A673 (cell line): ENCODE measurements around the gene CEP192. TPM values are rescaled to one million over a fixed set of nuclear protein-coding genes. Genes with fewer than 3 reads are reported as not detected.

Experiments
- BruUV-seq: library from RNA; stranded (reverse); fragments of 400-500 nt; replicated peaks from 2 replicates; lab custom pipeline; 2021; lab: Mats Ljungman, UMichigan
- CTCF ChIA-PET: fragments of 300-600 bp; sonication (Branson Sonifier 250); formaldehyde crosslinking; loops from one replicate; lab custom pipeline; 2022; ENCODE audit warnings: antibody characterized with exemption; lab: Charles Lee
- POLR2A ChIA-PET: fragments of 300-600 bp; sonication (Branson Sonifier 250); formaldehyde crosslinking; loops from one replicate; lab custom pipeline; 2022; ENCODE audit warnings: antibody characterized with exemption; ENCODE audit not compliant: low non-redundant PET; lab: Charles Lee
- DNase-seq: peaks from one replicate; pipeline ENCODE4 v3.0.0-alpha.2; 2015; ENCODE audit warnings: low spot score
- H3K27ac ChIP-seq: fragments of 200-600 bp; sonication (generic); 2 replicates; pipeline ENCODE4 v1.5.1; 2016; ENCODE audit warnings: mixed run types, low read depth, mild to moderate bottlenecking, mixed read lengths, antibody characterized with exemption, low read length; ENCODE audit not compliant: poor library complexity, severe bottlenecking
- H3K27me3 ChIP-seq: fragments of 200-600 bp; sonication (generic); replicated peaks from 2 replicates; pipeline ENCODE4 v1.6.1; 2017; ENCODE audit warnings: mixed run types, low read depth, mild to moderate bottlenecking, mixed read lengths, antibody characterized with exemption, low read length; ENCODE audit not compliant: insufficient read depth, poor library complexity
- H3K36me3 ChIP-seq: fragments of 200-600 bp; sonication (generic); 2 replicates; pipeline ENCODE4 v1.6.1; 2016; ENCODE audit warnings: mixed run types, mild to moderate bottlenecking, mixed read lengths, antibody characterized with exemption, low read length; ENCODE audit not compliant: insufficient read depth, poor library complexity, severe bottlenecking
- H3K4me1 ChIP-seq: fragments of 200-600 bp; sonication (generic); 2 replicates; pipeline ENCODE4 v1.6.1; 2017; ENCODE audit warnings: mixed run types, mild to moderate bottlenecking, mixed read lengths, antibody characterized with exemption, low read length; ENCODE audit not compliant: insufficient read depth, poor library complexity, severe bottlenecking
- H3K4me3 ChIP-seq: fragments of 200-600 bp; sonication (generic); 2 replicates; pipeline ENCODE4 v1.5.1; 2016; ENCODE audit warnings: low read depth, mixed run types, mild to moderate bottlenecking, mixed read lengths, low read length; ENCODE audit not compliant: poor library complexity, severe bottlenecking
- H3K9me3 ChIP-seq: fragments of 200-600 bp; sonication (generic); 2 replicates; pipeline ENCODE4 v1.6.1; 2016; ENCODE audit warnings: mixed run types, low read depth, mild to moderate bottlenecking, mixed read lengths, antibody characterized with exemption, low read length; ENCODE audit not compliant: poor library complexity, severe bottlenecking
- CTCF ChIP-seq: fragments of 300-800, 200-600 bp; sonication (generic); conservative IDR thresholded peaks from 2 replicates; pipeline ENCODE4 v1.5.1; 2017; ENCODE audit warnings: low read depth, mild to moderate bottlenecking, antibody characterized with exemption, low read length, moderate library complexity, mixed read lengths
- EZH2 ChIP-seq: fragments of 200-600 bp; sonication (generic); IDR thresholded peaks from 2 replicates; pipeline ENCODE4 v1.6.1; 2017; ENCODE audit warnings: borderline replicate concordance, low read depth, mild to moderate bottlenecking, mixed read lengths, antibody characterized with exemption, low read length; ENCODE audit not compliant: poor library complexity, severe bottlenecking
- intact Hi-C: fragments of 100-400 bp; cut with micrococcal nuclease; formaldehyde crosslinking; loops from one replicate; pipeline ENCODE4 v1.10.0; 2022; ENCODE audit not compliant: unreplicated experiment
- total RNA-seq: library from RNA; stranded (reverse); gene quantifications from 2 replicates; pipeline ENCODE4 v1.2.3, GENCODE V29; 2021

The CEP192 gene
- total RNA-seq, 1 experiment from 2014 or later = 46.4 TPM

- no peak for DNase-seq
- Histone ChIP-seq H3K27ac (peak overlapping the region; percentile 2), H3K9me3 (no peaks in the 10 kb centered on the region), H3K27me3 (no peaks in the 10 kb centered on the region), H3K4me3 (no peak overlapping the region), H3K36me3 (peaks cover 55% of the 10 kb centered on the region), H3K4me1 (no peaks in the 10 kb centered on the region)
- no TSS peak for BruUV-seq
- TF ChIP-seq CTCF = no peak
- TF ChIP-seq EZH2 = no peak
- ChIA-PET POLR2A (no interaction called here), CTCF (no interaction called here)
- intact Hi-C loops = no loop called here
Observed at GRCh38 chr18:12960853-12961397, 30.2 kb upstream of the CEP192 start.

- intact Hi-C loops = no loop called here
- H3K36me3 ChIP-seq = peaks cover 47% of the 10 kb centered on the region
- H3K4me3 ChIP-seq = no peak overlapping the region
- H3K9me3 ChIP-seq = no peaks in the 10 kb centered on the region
- no peaks in the 10 kb centered on the region for H3K4me1 ChIP-seq
- H3K27ac ChIP-seq = no peak overlapping the region
- no peak for DNase-seq
- H3K27me3 ChIP-seq = no peaks in the 10 kb centered on the region
- ChIA-PET CTCF (no interaction called here), POLR2A (interaction anchor here (0.5 kb wide), 1 partner anchor 755 kb away, joined by 3 read pairs; no protein-coding TSS in a partner anchor)
- TF ChIP-seq CTCF = no peak
- TF ChIP-seq EZH2 = no peak
- no TSS peak for BruUV-seq
Observed at GRCh38 chr18:12963069-12963468, 28.1 kb upstream of the CEP192 start.

- POLR2A ChIA-PET = no interaction called here
- intact Hi-C loops = no loop called here
- TF ChIP-seq CTCF (no peak), EZH2 (no peak)
- no TSS peak for BruUV-seq
- Histone ChIP-seq H3K9me3 (no peaks in the 10 kb centered on the region), H3K27me3 (no peaks in the 10 kb centered on the region), H3K4me3 (no peak overlapping the region), H3K4me1 (no peaks in the 10 kb centered on the region), H3K27ac (no peak overlapping the region), H3K36me3 (peaks cover 49% of the 10 kb centered on the region)
- CTCF ChIA-PET = no interaction called here
- no peak for DNase-seq
Observed at GRCh38 chr18:12968115-12968514, 23.0 kb upstream of the CEP192 start.
